ENCODE measurements around the gene KLK13.

DNA sequence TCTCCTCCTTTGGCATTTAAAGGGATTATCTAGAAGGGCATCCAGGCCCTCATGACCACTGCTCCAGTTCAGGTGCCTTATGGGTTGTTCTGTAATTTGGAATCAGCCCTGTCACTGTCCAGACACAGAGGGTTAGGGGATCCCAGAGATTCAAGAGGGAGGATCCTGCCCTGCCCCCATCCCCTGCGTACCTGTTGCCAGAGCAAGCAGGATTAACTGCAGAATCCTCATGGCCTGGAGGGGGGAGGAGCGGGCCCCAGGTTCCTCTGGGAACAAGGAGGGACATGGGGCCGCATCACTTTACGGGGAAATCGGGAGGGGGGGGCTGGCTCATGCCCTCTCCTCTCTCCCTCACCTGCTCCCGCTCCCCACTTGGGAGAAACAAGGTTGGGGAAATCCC is 39.5 kb downstream of the KLK13 start:
- no peak for TF ChIP-seq POLR2AphosphoS5 (IDR thresholded peaks at IDR 0.05)
- no peak for TF ChIP-seq CTCF (IDR thresholded peaks at IDR 0.05)
- no peak for TF ChIP-seq EP300 (IDR thresholded peaks at IDR 0.05)

All from sigmoid colon (tissue), 4 donors.